K562 (cell line): Measurements from ENCODE around the gene TCF19. TPM values are rescaled to one million over a fixed set of nuclear protein-coding genes. Genes with fewer than 3 reads are reported as not detected.
"Not testable (repeated sequence)": the region's sequence is repeated elsewhere in the genome, so short reads cannot be mapped to it uniquely, and the experiment has no call there.

Experiments
- ATAC-seq: fragments of 200-7000 bp; cut with Tn5 transposase; 3 replicates; pipeline ENCODE4 v1.9.1; 2020; ENCODE audit warnings: moderate library complexity
- BruUV-seq: library from RNA; stranded (reverse); fragments of 400-500 nt; replicated peaks from 2 replicates; lab custom pipeline; 2021; lab: Mats Ljungman, UMichigan
- CTCF ChIA-PET: fragments of 300-600 bp; formaldehyde crosslinking; extraction: SDS; loops from one replicate; lab custom pipeline; 2021; ENCODE audit warnings: low intra/inter-chr PET ratio; lab: Yijun Ruan, JAX
- POLR2A ChIA-PET: fragments of 300-600, 350-650 bp; sonication (Branson Sonifier 250); formaldehyde crosslinking; extraction: SDS; loops from one replicate; lab custom pipeline; 2021; ENCODE audit warnings: antibody characterized with exemption, inconsistent platforms; lab: Yijun Ruan, JAX
- DNase-seq, 4 experiments: peaks; one replicate each; pipeline versions ENCODE4 v3.0.0 to v3.0.0-alpha.2; 2011 to 2018; ENCODE audit warnings: low spot score in 3 of 4, mixed read lengths in 3 of 4; ENCODE audit errors: extremely low read depth in 1 of 4
- FAIRE-seq: peaks from 2 replicates; lab custom pipeline; 2011; peaks lifted over from hg19 to GRCh38; lab: Jason Lieb, UNC
- H2AFZ ChIP-seq: 2 replicates; pipeline ENCODE4 v1.6.0; 2011; ENCODE audit warnings: low read depth, low read length, control low read depth, inconsistent platforms
- H3K27ac ChIP-seq: fragments of 200-600 bp; 3 replicates; pipeline ENCODE4 v1.8.0; 2011; ENCODE audit warnings: low read depth, mild to moderate bottlenecking, control low read depth, inconsistent platforms, low read length, moderate library complexity, mixed read lengths; ENCODE audit errors: extremely low read depth
- H3K27me3 ChIP-seq, 2 experiments: fragments of 300-600 bp in 1 of 2; 2 replicates in 1 of 2; 3 replicates in 1 of 2; pipeline versions ENCODE4 v1.6.0 to v1.8.0; 2011; ENCODE audit warnings: inconsistent platforms in 2 of 2, low read length in 2 of 2, mild to moderate bottlenecking in 1 of 2, mixed read lengths in 1 of 2, moderate library complexity in 1 of 2; ENCODE audit not compliant: control insufficient read depth in 2 of 2, insufficient read depth in 2 of 2
- H3K36me3 ChIP-seq: fragments of 300-600 bp; 3 replicates; pipeline ENCODE4 v1.8.0; 2011; ENCODE audit warnings: mild to moderate bottlenecking, low read length, inconsistent platforms; ENCODE audit not compliant: control insufficient read depth, insufficient read depth
- H3K4me1 ChIP-seq, 2 experiments: fragments of 200-600 bp in 1 of 2; replicated peaks in 1 of 2; 2 replicates in 1 of 2; 3 replicates in 1 of 2; pipeline versions ENCODE4 v1.5.1 to v1.8.0; 2011; ENCODE audit warnings: inconsistent platforms in 2 of 2, low read length in 2 of 2, mild to moderate bottlenecking in 1 of 2, mixed read lengths in 1 of 2, moderate library complexity in 1 of 2; ENCODE audit not compliant: control insufficient read depth in 2 of 2, insufficient read depth in 2 of 2
- H3K4me2 ChIP-seq: 2 replicates; pipeline ENCODE4 v1.6.1; 2011; ENCODE audit warnings: low read length, control low read depth, inconsistent platforms, mixed read lengths; ENCODE audit not compliant: insufficient read depth
- H3K4me3 ChIP-seq: fragments of 200-600 bp; sonication (generic), shearing (Covaris generic); 2 replicates; pipeline ENCODE4 v1.5.1; 2016; ENCODE audit warnings: control low read depth, inconsistent platforms
- H3K79me2 ChIP-seq: fragments of 200-600 bp; 3 replicates; pipeline ENCODE4 v1.8.0; 2011; ENCODE audit warnings: low read length, inconsistent platforms; ENCODE audit not compliant: control insufficient read depth, insufficient read depth
- H3K9ac ChIP-seq, 2 experiments: 2 replicates each; pipeline versions ENCODE4 v1.6.0 to v1.6.1; 2011; ENCODE audit warnings: low read depth in 2 of 2, low read length in 2 of 2, control low read depth in 1 of 2, inconsistent platforms in 1 of 2, mild to moderate bottlenecking in 1 of 2, mixed read lengths in 1 of 2; ENCODE audit not compliant: insufficient read depth in 1 of 2
- H3K9me1 ChIP-seq: one replicate; pipeline ENCODE4 v1.6.0; 2011; ENCODE audit warnings: inconsistent platforms, mild to moderate bottlenecking, low read length, moderate library complexity; ENCODE audit not compliant: control insufficient read depth, insufficient read depth
- H3K9me3 ChIP-seq: replicated peaks from 2 replicates; pipeline ENCODE4 v1.5.1; 2011; ENCODE audit warnings: low read depth, low read length, inconsistent platforms; ENCODE audit not compliant: control insufficient read depth, insufficient read depth
- H4K20me1 ChIP-seq: replicated peaks from 2 replicates; pipeline ENCODE4 v1.6.1; 2011; ENCODE audit warnings: low read length, inconsistent platforms, mixed read lengths; ENCODE audit not compliant: control insufficient read depth, insufficient read depth
- ATF3 ChIP-seq, 2 experiments: fragments of 450-650 bp in 1 of 2; sonication (generic) in 1 of 2; formaldehyde crosslinking in 1 of 2; IDR thresholded peaks in 1 of 2; conservative IDR thresholded peaks in 1 of 2; 2 replicates each; pipeline versions ENCODE4 v1.6.1 to v1.8.1; 2016 to 2023; ENCODE audit warnings: mild to moderate bottlenecking in 2 of 2, moderate library complexity in 2 of 2, inconsistent platforms in 1 of 2, missing genetic modification reagents in 1 of 2
- CEBPB ChIP-seq: fragments of 450-650 bp; IDR thresholded peaks from 2 replicates; pipeline ENCODE4 v1.6.1; 2016; ENCODE audit warnings: missing genetic modification characterization, missing compliant biosample characterization
- CEBPG ChIP-seq, 3 experiments: fragments of 200-800 bp in 1 of 3; sonication (Bioruptor generic) in 1 of 3; sonication (generic) in 1 of 3; formaldehyde crosslinking in 1 of 3; IDR thresholded peaks in 2 of 3; conservative IDR thresholded peaks in 1 of 3; 2 replicates each; pipeline versions ENCODE4 v1.6.1 to v1.8.0; 2016 to 2022; ENCODE audit warnings: missing compliant biosample characterization in 2 of 3, missing genetic modification characterization in 2 of 3, mild to moderate bottlenecking in 1 of 3, missing genetic modification reagents in 1 of 3
- HDAC1 ChIP-seq, 2 experiments: fragments of 450-650 bp; IDR thresholded peaks; 2 replicates each; pipeline ENCODE4 v1.6.1; 2016 to 2017; ENCODE audit warnings: inconsistent platforms in 1 of 2, mild to moderate bottlenecking in 1 of 2, moderate library complexity in 1 of 2
- KDM1A ChIP-seq, 2 experiments: fragments of 450-650 bp; IDR thresholded peaks; 2 replicates each; pipeline ENCODE4 v1.6.1; 2016; ENCODE audit warnings: mild to moderate bottlenecking in 2 of 2
- TRIM24 ChIP-seq, 2 experiments: fragments of 450-650 bp; IDR thresholded peaks; 2 replicates each; pipeline ENCODE4 v1.6.1; 2016
- WGBS: fragments of 100-300 bp; shearing (Covaris generic); methylation state at CpG from one replicate; pipeline ENCODE4 v1.1.6; 2016; ENCODE audit warnings: low coverage, mixed read lengths; ENCODE audit not compliant: insufficient coverage; ENCODE audit errors: missing lambda C conversion rate; 5-methylcytosine and 5-hydroxymethylcytosine counted together
- in situ Hi-C: fragments of 300-500 bp; cut with MboI; formaldehyde crosslinking; loops from 4 replicates; pipeline ENCODE4 v1.15.0; 2018; ENCODE audit warnings: inconsistent platforms, mixed read lengths
- intact Hi-C: fragments of 100-400 bp; cut with micrococcal nuclease; formaldehyde crosslinking; loops from 2 replicates; pipeline ENCODE4 v1.14.2; 2022
- polyA plus RNA-seq, 8 experiments: library from polyadenylated mRNA; depleted of rRNA in 4 of 8; stranded (reverse) in 5 of 8; unstranded in 3 of 8; fragments of >200 nt; fragmentation: Nextera tagmentation in 2 of 8; fragmentation: Illumina TruSeq in 1 of 8; extraction: Ambion mirVana in 2 of 8; extraction: Trizol in 1 of 8; gene quantifications; 2 replicates each; pipeline versions ENCODE4 v1.2.1 to v1.2.3, GENCODE V29; 2011 to 2014; ENCODE audit warnings: inconsistent platforms in 1 of 8, missing spikeins in 1 of 8
- total RNA-seq, 7 experiments: library from RNA; depleted of rRNA in 6 of 7; stranded (reverse); fragments of >200 nt in 6 of 7; fragmentation: Illumina TruSeq in 2 of 7; extraction: Trizol in 2 of 7; gene quantifications; 2 replicates each; pipeline versions ENCODE4 v1.2.1 to v1.2.3, GENCODE V29; 2011 to 2021; ENCODE audit warnings: low replicate concordance in 1 of 7

The TCF19 gene
- total and polyA plus RNA-seq, 9 of the 15 experiments (the other 6 are each of a cell fraction or from before 2014, with no cell fraction given), result 4.2 to 42.5 (median 25.7) TPM

GRCh38 chr6:31199105-31199452 is 40.7 kb downstream of the TCF19 start:
- H3K4me2 ChIP-seq, result peak overlapping the region; percentile 86
- H3K79me2 ChIP-seq, result peaks cover 31% of the 10 kb centered on the region
- DNase-seq; CTCF ChIA-PET; H3K27ac ChIP-seq; H3K9me3 ChIP-seq; BruUV-seq; POLR2A ChIA-PET; ATAC-seq; FAIRE-seq; H3K36me3 ChIP-seq; H3K27me3 ChIP-seq; H3K9me1 ChIP-seq; H2AFZ ChIP-seq; H4K20me1 ChIP-seq; H3K9ac ChIP-seq; TF ChIP-seq ATF3 (CRISPR knock-in tag; conservative IDR thresholded peaks at IDR 0.05); CEBPG (CRISPR knock-in tag; IDR thresholded peaks at IDR 0.05): not testable (repeated sequence)
- intact Hi-C loops, result loop anchor here (10.0 kb wide), 1 partner anchor 386 kb away; the partner anchor contains the start of genes LST1 and LTB
- 67% methylated on average over 4 of the region's 4 CpGs for WGBS
- H3K4me1 ChIP-seq, result peaks cover 19 to 23% of the 10 kb centered on the region in 2 experiments
- peak overlapping the region; percentile 58; the same call in 1 of the 2 replicates for H3K4me3 ChIP-seq
- in situ Hi-C loops, result loop anchor here (5.0 kb wide), 1 partner anchor 168 kb away; no protein-coding TSS in a partner anchor
- peak; percentile 65; the same call in 1 of the 2 replicates for TF ChIP-seq ATF3 (IDR thresholded peaks at IDR 0.05)
- TF ChIP-seq KDM1A (IDR thresholded peaks at IDR 0.05), result peak; percentile 62 to 69; a peak in 3 of 4 replicates
- TF ChIP-seq TRIM24 (IDR thresholded peaks at IDR 0.05), result 0 out of 4 replicates have a peak, but pooled peaks of 1 of the 2 experiments have one; percentile 11
- TF ChIP-seq CEBPG (tag; conservative IDR thresholded peaks at IDR 0.05 in 1 of 2, IDR thresholded peaks at IDR 0.05 in 1 of 2), result 0 out of 4 replicates have a peak, but pooled peaks of 1 of the 2 experiments have one; percentile 25
- peak; percentile 48; the same call in 1 of the 2 replicates for TF ChIP-seq CEBPB (tag)
- TF ChIP-seq HDAC1 (IDR thresholded peaks at IDR 0.05), result 0 out of 4 replicates have a peak, but pooled peaks of 1 of the 2 experiments have one; percentile 25
